Tibial nerve (tissue), 4 donors: ENCODE measurements around the gene FAN1.

Experiments used
- EP300 ChIP-seq, 2 donors: sonication (generic); formaldehyde crosslinking; IDR thresholded peaks; one replicate each; pipeline ENCODE4 v1.6.1; 2017; ENCODE audit warnings: antibody characterized with exemption in 2 of 2, mild to moderate bottlenecking in 1 of 2
- POLR2A ChIP-seq, 2 donors: fragments of 450-650 bp; IDR thresholded peaks; one replicate each; pipeline ENCODE4 v1.6.1; 2017; ENCODE audit warnings: antibody characterized with exemption in 2 of 2, mild to moderate bottlenecking in 2 of 2, moderate library complexity in 2 of 2
- TF ChIP-seq, protein P1 (sequence below), 5 experiments: fragments of 200-600 bp in 3 of 5; fragments of 450-650 bp in 2 of 5; sonication (generic) in 3 of 5; IDR thresholded peaks; one replicate each; pipeline ENCODE4 v1.5.1; 2016 to 2019; ENCODE audit warnings: antibody characterized with exemption in 5 of 5, mild to moderate bottlenecking in 3 of 5, moderate library complexity in 2 of 5

DNA sequence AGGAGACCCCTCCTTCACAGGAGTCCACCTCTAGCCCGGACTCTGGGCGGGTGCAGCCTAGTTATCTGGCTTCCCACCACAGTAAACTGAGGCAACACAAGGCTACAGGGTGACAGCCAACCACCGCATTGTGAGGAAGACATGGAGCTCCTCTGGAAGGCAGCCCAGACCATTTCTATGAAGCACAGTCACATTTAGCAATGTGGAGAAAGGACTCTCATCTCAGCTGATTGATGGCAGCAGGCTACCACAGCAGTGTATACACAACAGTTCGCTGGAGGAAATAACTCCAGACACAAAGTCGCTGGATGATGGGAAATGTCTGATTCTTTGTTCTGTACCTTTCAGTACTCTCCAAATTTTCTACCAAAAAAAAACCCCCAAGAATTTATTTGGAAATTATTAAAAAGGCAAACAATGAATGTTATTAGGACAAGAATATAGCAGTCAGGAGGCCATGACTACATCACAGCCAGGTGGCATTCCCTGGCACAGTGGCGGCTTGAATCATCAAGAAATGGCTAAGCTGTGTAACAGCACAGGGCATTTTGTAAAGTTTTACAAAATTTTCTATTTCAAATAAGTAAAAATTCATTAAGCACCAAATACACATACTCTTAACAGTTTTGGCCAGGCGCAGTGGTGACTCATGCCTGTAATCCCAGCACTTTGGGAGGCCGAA lies 40.1 kb downstream of the FAN1 start:
- TF ChIP-seq, protein P1, sequence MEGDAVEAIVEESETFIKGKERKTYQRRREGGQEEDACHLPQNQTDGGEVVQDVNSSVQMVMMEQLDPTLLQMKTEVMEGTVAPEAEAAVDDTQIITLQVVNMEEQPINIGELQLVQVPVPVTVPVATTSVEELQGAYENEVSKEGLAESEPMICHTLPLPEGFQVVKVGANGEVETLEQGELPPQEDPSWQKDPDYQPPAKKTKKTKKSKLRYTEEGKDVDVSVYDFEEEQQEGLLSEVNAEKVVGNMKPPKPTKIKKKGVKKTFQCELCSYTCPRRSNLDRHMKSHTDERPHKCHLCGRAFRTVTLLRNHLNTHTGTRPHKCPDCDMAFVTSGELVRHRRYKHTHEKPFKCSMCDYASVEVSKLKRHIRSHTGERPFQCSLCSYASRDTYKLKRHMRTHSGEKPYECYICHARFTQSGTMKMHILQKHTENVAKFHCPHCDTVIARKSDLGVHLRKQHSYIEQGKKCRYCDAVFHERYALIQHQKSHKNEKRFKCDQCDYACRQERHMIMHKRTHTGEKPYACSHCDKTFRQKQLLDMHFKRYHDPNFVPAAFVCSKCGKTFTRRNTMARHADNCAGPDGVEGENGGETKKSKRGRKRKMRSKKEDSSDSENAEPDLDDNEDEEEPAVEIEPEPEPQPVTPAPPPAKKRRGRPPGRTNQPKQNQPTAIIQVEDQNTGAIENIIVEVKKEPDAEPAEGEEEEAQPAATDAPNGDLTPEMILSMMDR (IDR thresholded peaks at IDR 0.05): no peak
- TF ChIP-seq EP300 (IDR thresholded peaks at IDR 0.05): no peak
- no peak for TF ChIP-seq POLR2A (IDR thresholded peaks at IDR 0.05)
